ENCODE results near the gene SBSN.

Gene SBSN

GRCh38 chr19:35512831-35513627 is 15.1 kb downstream of the SBSN start:
- TF ChIP-seq POLR2A (IDR thresholded peaks at IDR 0.05; ENCODE audit: low read depth, low read length), result no peak
- no peak for DNase-seq (ENCODE audit: insufficient read length, low spot score)
- no peak for FAIRE-seq

GRCh38 chr19:35511337-35511736 is 16.8 kb downstream of the SBSN start:
- DNase-seq (ENCODE audit: insufficient read length, low spot score), result no peak
- no peak for FAIRE-seq
- TF ChIP-seq POLR2A (IDR thresholded peaks at IDR 0.05; ENCODE audit: low read depth, low read length), result no peak

GRCh38 chr19:35510626-35510964 is 17.5 kb downstream of the SBSN start:
- DNase-seq (ENCODE audit: insufficient read length, low spot score) (no peak), FAIRE-seq (no peak)
- no peak for TF ChIP-seq POLR2A (IDR thresholded peaks at IDR 0.05; ENCODE audit: low read depth, low read length)

GRCh38 chr19:35509861-35510625 is 18.1 kb downstream of the SBSN start:
- TF ChIP-seq POLR2A (IDR thresholded peaks at IDR 0.05; ENCODE audit: low read depth, low read length), result no peak
- DNase-seq (ENCODE audit: insufficient read length, low spot score) (peak; percentile 95), FAIRE-seq (no peak)

- FAIRE-seq (no peak), DNase-seq (ENCODE audit: insufficient read length, low spot score) (no peak)
- TF ChIP-seq POLR2A (IDR thresholded peaks at IDR 0.05; ENCODE audit: low read depth, low read length), result no peak
Observed at GRCh38 chr19:35509018-35509652, 19.0 kb downstream of the SBSN start.

- FAIRE-seq (no peak), DNase-seq (ENCODE audit: insufficient read length, low spot score) (no peak)
- no peak for TF ChIP-seq POLR2A (IDR thresholded peaks at IDR 0.05; ENCODE audit: low read depth, low read length)
Observed at GRCh38 chr19:35508129-35508528, 20.0 kb downstream of the SBSN start.

GRCh38 chr19:35507561-35507960 is 20.6 kb downstream of the SBSN start:
- TF ChIP-seq POLR2A (IDR thresholded peaks at IDR 0.05; ENCODE audit: low read depth, low read length), result no peak
- FAIRE-seq (no peak), DNase-seq (ENCODE audit: insufficient read length, low spot score) (no peak)

GRCh38 chr19:35506011-35506410 is 22.1 kb downstream of the SBSN start:
- FAIRE-seq (no peak), DNase-seq (ENCODE audit: insufficient read length, low spot score) (no peak)
- no peak for TF ChIP-seq POLR2A (IDR thresholded peaks at IDR 0.05; ENCODE audit: low read depth, low read length)

- no peak for FAIRE-seq
- DNase-seq (ENCODE audit: insufficient read length, low spot score), result no peak
- no peak for TF ChIP-seq POLR2A (IDR thresholded peaks at IDR 0.05; ENCODE audit: low read depth, low read length)
Observed at GRCh38 chr19:35502751-35503150, 25.4 kb downstream of the SBSN start.

- TF ChIP-seq POLR2A (IDR thresholded peaks at IDR 0.05; ENCODE audit: low read depth, low read length), result no peak
- DNase-seq (ENCODE audit: insufficient read length, low spot score) (no peak), FAIRE-seq (no peak)
Observed at GRCh38 chr19:35501684-35502083, 26.4 kb downstream of the SBSN start.

GRCh38 chr19:35500611-35501010 is 27.5 kb downstream of the SBSN start:
- no peak for DNase-seq (ENCODE audit: insufficient read length, low spot score)
- TF ChIP-seq POLR2A (IDR thresholded peaks at IDR 0.05; ENCODE audit: low read depth, low read length), result no peak
- FAIRE-seq, result no peak

- no peak for FAIRE-seq
- DNase-seq (ENCODE audit: insufficient read length, low spot score), result no peak
- TF ChIP-seq POLR2A (IDR thresholded peaks at IDR 0.05; ENCODE audit: low read depth, low read length), result no peak
Observed at GRCh38 chr19:35498984-35499527, 29.1 kb downstream of the SBSN start.

GRCh38 chr19:35498220-35498619 is 29.9 kb downstream of the SBSN start:
- DNase-seq (ENCODE audit: insufficient read length, low spot score) (no peak), FAIRE-seq (no peak)
- TF ChIP-seq POLR2A (IDR thresholded peaks at IDR 0.05; ENCODE audit: low read depth, low read length), result no peak

GRCh38 chr19:35497406-35497805 is 30.7 kb downstream of the SBSN start:
- DNase-seq (ENCODE audit: insufficient read length, low spot score), result no peak
- no peak for TF ChIP-seq POLR2A (IDR thresholded peaks at IDR 0.05; ENCODE audit: low read depth, low read length)
- no peak for FAIRE-seq
